Measurements from ENCODE around the gene OR4D10.

- TF ChIP-seq CTCF (conservative IDR thresholded peaks at IDR 0.05) (no peak), ZFX (IDR thresholded peaks at IDR 0.05) (no peak)
Measured at GRCh38 chr11:59475176-59475575, 2.1 kb downstream of the OR4D10 start.
